Hematopoietic multipotent progenitor cell (in vitro differentiated cells): Measurements from ENCODE around the gene PDGFA. TPM values are rescaled to one million over a fixed set of nuclear protein-coding genes. Genes with fewer than 3 reads are reported as not detected.
"Not testable (repeated sequence)": the region's sequence is repeated elsewhere in the genome, so short reads cannot be mapped to it uniquely, and the experiment has no call there.

ENCODE experiments used
- DNase-seq, 3 donors: peaks; one replicate each; pipeline ENCODE4 v3.0.0-alpha.2; 2011 to 2015; ENCODE audit warnings: low read depth in 2 of 3, low spot score in 2 of 3
- total RNA-seq: library from RNA; depleted of rRNA; stranded (reverse); fragments of >200 nt; gene quantifications from one replicate; pipeline ENCODE4 v1.2.3, GENCODE V29; 2012

PDGFA gene
- total RNA-seq, 1 donor = 1.1 TPM

GRCh38 chr7:552868-553635 is 33.4 kb upstream of the PDGFA start:
- no peak for DNase-seq

- DNase-seq = not testable (repeated sequence)
Measured at GRCh38 chr7:552151-552867, 32.7 kb upstream of the PDGFA start.

DNA sequence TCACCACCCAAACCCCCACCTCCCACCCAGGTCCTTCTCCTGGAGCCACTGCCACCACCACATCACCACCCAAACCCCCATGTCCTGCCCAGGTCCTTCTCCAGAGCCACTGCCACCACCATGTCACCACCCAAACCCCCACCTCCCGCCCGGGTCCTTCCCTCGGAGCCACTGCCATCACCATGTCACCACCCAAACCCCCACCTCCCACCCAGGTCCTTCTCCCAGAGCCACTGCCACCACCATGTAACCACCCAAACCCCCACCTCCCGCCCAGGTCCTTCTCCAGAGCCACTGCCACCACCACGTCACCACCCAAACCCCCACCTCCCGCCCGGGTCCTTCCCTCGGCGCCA is 31.9 kb upstream of the PDGFA start:
- not testable (repeated sequence) for DNase-seq

GRCh38 chr7:550881-551614 is 31.4 kb upstream of the PDGFA start:
- no peak for DNase-seq

DNA sequence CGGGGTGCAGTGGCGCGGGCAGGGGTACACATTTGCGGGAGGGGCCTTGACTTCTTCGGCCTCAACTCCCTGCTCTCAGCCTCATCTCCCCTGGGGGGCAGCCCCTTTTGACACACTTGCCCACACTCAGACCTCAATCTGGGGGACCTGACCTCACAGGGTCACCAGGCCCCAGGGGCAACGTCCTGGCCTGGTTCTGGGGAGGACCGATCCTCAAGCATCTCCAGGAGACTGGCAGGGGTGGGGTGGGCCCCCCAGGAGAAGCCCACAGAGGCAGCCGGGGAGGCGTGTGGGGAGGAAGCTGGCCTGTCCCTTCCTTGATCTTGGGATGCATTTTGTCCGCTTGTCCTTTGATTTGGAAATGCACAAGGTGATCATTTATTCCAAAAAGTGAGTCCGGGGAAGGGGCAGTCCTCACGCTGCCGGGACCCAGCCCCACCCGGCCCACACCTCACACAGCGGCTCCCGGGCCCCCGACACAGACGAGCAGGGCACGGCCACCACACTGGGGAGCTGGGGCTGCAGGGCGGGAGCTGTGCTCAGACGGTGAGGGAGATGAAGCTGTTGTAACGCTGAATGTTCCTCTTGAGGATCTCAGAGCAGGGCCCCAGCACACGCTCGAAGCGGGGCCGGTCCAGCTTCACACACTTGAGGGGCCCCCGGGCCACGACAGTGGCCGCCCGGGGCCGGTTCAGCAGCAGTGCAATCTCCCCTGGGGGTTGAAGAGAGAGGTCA is 30.4 kb upstream of the PDGFA start:
- DNase-seq = no peak

DNA sequence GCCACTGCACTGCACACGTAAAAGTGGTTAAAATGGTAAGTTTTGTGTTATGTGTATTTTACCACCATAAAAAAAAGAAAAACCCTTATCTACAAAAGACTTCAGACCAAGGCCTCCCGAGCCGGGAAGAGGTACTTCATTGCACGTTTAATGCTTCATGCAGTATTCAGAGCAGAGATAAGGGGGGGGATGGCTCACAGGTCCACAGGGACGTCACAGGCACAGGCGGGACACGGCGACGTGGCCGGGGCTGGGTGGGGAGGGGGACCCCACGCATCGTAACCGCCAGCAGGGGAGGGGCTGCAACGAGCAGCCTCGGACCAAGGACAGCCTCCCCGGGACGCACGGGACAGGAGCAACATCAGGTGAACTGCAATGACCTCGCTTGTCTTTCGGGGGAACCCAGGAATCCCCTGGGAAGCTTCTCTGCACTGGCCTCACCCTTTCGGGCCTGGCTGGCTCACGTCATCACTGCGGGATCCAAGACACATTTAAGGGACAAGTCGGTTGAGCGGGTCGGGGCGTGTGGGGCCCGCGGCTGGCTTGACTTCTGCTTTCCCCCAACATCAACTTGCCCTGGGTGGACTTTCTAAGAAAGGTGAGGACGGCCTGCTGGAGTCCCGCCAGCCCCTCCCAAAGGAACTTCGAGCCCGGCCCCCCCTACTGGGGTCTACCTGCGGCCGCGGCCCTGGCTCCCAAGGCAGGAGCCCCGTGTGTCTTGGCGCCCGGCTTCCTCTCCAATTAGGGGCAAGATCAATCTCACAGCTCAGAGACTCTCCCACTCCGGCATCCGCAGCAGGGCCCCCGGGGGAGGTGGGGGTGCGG is 29.6 kb upstream of the PDGFA start:
- no peak for DNase-seq

DNA sequence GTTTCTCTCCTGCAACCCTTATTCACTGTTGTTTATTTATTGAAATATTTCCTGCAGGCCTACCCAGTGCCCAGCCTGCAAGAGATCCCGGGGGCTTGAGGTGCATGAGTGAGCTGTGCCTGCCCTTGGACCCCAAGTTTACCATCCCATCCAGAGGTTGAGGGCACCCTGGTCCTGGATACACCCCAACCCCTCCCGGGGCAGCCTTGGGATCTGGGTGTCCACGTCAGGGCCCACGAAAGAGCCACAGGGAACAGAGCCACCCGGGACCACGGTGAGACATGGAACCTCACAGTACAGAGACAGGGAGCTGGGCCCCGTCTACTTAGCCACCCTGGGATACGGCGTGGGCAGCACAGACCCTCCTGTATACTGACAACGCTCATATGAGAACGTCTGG is 28.8 kb upstream of the PDGFA start:
- no peak for DNase-seq

DNA sequence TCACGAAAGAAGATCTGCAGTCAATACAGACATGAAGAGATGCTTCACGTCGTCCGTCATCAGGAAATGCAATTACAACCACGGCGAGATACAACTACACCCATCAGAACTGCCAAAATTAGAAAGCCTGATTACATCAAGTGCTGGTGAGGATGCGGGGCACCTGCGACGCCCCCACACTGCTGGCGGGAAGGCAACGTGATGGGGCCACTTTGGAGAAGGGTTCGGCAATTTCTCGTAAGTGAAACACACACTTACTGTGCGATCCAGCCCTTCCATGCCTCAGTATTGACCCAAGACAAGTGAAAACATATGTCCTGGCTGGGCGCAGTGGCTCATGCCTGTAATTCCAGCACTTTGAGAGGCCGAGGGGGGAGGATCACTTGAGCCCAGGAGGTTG is 25.8 kb upstream of the PDGFA start:
- no peak for DNase-seq

DNA sequence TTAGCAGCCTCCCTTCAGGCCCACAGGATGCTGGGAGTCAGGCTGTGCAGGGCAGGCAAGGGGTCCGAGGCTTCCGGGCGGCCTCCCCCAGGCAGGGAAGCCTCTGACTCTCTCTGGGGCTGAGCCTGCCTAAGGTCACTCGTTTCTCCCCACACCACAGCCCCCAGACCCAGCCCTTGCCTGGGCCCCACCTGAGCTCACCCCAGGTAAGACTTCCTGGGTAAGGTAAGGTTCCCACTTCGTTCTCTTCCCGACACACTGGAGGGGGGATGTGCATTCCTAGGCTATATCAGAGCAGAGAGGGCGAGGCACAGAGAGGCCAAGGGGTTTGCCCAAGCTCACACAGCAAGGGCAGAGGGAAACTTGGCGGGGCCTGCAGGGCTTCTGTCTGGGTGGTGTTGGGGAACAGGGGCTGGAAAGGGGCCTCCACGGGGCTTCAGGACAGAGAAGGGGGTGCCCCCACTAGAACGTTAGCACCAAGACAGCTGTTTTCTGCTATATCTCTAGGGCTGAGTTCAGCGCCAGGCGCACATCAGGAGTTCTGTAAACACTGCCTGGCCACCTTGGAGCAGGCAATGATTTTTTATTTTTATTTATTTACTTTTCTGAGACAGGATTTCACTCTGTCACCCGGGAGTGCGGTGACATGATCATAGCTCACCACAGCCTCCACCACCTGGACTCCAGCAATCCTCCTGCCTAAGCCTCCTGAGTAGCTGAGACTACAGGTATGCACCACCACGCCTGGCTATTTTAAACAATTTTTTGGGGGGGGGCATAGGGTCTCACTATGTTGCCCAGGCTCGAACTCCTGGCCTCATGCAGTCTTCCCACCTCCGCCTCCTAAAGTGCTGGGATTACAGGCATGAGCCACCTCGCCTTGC is 24.9 kb upstream of the PDGFA start:
- DNase-seq = no peak

DNA sequence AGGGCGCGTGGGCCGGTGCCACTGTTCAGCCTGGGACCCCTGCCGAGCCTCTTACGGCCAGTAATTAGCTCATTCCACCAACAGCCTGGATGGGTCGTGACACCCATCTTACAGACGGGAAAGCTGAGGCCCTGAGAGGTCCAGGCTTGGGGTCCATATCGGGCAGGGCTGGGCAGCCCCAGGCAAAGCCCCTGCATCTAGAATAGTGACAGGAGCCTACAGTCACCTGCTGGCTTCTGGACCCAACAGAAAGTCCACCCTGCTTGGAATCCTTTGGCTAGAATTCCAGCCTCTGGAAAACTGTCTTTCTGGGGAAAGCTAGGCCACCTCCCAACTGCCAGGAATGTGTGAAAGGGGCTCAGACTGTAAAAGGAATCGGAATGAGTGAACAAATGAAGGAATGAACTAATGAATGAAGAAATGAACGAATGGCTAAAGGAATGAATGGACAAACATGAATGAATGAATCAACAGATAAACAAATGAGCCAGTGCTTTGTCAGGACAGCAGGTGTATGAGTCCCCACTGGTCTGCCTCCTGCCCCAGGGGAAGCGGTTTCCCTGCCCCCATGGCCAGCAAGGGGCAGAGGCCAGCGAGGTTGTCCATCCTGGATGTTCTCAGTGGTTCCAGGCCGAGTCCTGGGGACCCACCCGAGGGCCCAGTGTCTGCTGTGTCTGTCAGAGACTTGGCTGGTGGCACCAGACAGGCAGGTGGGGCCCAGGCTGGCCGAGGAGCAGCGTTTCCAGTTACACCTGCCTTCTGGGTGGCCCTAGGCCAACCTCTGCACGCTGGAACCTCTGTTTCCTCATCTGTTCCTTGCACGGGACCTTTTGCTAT is 24.1 kb upstream of the PDGFA start:
- DNase-seq = no peak

DNA sequence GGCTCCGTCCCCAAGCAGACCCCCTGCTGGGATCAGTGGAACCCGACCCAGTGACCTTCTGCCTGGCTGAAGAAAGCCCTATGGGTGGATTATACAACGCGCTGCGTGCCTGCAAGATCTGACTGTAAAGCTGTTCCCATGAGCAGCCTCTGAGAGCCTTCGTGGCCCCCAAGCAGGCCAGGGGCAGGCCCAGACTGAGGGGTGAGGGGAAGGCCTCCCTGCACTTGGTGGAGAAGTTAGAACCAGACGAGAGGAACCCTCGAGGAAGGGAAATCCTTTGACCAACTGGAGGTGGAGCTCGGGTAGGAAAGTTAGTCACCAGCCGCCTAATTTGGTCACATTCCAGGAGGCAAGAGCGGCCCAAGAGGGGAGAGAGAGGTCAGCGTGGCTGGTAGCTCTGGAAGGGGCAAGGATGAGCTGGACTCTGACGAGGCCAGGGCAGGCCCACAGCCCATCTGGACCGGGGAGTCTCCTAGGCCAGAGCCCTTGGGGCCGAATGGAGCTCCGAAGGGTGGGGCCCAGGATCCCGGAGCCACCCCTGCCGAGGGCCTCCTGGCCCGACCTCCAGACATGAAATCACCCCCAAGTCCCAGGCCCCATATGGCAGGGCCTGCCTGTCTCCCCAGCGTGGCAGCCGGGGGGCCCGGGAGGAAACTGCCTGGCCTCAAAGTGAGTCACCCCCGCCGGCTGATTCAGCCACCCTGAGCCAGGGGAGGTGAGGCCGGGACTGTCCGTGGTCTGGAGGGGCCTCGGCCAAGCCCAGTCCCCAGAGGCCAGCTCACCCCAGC is 23.3 kb upstream of the PDGFA start:
- peak in 1 of 3 donors; percentile 20 for DNase-seq

DNA sequence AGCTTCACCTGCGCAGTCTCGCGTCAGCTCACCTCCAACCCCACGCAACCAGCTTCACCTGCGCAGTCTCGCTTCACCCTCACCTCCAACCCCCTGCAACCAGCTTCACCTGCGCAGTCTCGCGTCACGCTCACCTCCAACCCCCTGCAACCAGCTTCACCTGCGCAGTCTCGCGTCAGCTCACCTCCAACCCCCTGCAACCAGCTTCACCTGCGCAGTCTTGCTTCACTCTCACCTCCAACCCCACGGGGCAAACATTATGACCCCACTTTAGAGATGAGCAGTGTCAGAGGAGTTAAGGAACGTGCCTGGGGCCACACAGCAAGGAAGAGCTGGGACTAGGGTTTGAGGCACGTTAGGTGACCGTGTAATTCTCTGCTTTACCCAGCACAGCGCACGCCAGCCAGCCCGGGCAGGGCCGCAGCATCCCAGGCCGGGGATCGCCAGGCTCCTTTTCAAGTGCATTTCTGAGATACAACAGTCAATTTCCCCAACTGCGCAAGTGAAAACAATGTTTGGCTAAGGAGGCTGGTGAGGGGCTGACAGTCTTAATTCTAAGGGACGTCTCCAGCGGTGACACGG is 22.6 kb upstream of the PDGFA start:
- no peak for DNase-seq

DNA sequence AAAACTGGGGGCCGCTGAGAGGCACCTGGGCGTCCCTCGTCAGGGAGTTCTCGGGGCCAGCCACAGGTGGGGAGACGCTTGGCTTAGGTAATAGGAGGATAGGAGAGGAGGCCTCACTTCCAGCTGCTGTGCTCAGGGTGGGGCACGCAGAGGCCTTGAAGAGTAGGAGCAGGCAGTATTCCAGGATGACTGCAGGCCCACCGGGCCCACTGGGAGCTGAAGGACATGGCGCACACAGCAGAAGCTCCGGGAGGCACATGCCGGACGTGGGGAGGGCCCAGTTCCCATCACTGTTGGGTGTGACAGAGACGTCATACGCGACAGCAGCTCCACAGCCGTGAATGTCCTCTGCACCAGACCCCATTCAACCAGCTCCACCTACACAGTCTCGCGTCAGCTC is 22.0 kb upstream of the PDGFA start:
- no peak for DNase-seq

DNA sequence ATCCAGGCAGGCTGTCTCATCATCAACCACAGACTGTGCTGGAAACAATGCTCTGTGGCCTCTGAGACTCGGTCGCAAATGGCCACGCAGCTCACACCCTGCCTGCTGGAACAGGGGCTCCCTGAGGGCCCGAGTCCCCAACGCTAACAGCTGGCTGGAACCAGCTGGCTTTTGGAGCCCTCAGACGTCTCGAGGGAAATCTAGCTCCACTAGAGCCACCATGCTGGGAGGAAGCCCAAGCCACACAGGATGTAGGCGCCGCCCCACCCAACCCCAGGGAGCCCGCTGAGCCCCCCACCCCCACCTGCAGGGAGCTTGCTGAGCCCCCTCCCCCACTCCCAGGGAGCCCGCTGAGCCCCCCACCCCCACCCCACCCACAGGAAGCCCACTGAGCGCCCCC is 21.4 kb upstream of the PDGFA start:
- no peak for DNase-seq

- DNase-seq = no peak
Measured at GRCh38 chr7:540579-540978, 20.9 kb upstream of the PDGFA start.

- no peak for DNase-seq
Measured at GRCh38 chr7:539731-540411, 20.2 kb upstream of the PDGFA start.
